Measurements from ENCODE around the gene DAB1.

DAB1 gene

DNA sequence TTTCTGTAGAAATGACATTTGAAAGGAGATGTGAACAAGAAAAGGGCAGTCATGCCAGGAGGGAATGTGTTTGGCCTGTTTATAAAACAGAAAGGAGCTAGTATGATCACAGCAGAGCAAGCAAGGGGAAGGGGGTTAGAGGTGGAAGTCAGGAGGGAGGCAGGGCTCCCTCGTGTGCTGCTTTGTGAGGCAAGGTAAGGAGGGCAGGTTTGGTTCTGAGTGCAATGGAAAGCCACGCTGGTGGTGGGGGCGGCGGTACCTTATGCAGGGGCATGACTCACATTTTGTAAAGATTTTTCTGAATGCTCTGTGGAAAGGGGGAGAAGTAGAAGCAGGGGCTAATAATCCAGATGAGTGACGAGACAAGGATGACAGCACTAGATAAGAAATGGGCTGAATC lies 260.5 kb downstream of the DAB1 start:
- DNase-seq (ENCODE audit: low spot score): no peak

GRCh38 chr1:57162607-57163261 lies 261.1 kb downstream of the DAB1 start:
- DNase-seq (ENCODE audit: low spot score): no peak

DNA sequence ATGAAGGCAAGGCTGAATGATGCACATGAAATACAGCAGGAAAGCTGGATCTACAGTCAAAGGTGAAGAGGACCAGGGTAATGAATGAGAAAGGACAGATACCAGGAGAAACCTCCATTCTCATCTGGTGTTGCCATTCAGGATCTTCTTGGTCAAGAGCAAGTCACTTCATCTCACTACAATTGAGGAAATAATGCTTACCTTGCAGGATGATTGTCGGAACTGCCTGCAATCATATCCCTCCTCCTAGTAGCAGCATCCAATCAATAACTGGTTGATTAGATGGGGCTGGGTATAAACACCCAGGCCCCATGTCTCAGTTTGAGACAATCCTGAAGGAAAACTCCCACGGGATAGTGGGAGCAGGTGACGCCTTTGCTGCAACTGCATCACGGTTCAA lies 263.3 kb downstream of the DAB1 start:
- DNase-seq (ENCODE audit: low spot score): no peak

GRCh38 chr1:57158604-57158998 lies 265.3 kb downstream of the DAB1 start:
- DNase-seq (ENCODE audit: low spot score): no peak

GRCh38 chr1:57157818-57158603 lies 265.8 kb downstream of the DAB1 start:
- DNase-seq (ENCODE audit: low spot score): no peak

GRCh38 chr1:57156907-57157306 lies 267.0 kb downstream of the DAB1 start:
- no peak for DNase-seq (ENCODE audit: low spot score)

DNA sequence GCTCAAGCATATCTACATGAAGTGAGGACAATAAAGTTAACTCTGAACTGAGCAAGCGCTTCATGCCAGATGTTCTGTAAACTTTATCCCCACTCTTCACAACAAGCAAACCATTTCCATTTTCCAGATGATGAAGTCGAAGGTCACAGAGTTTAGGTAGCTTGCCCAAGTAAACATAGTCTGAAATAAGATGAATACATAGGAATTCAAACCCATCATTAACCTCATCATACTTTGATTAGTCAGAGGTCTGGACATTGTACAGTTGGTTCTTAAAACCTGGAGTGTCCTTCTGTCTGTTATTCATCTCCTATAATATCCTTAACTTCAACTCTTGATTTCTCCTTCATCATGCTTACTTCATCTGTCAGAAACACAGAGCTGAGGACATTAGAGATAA lies 277.8 kb downstream of the DAB1 start:
- no peak for DNase-seq (ENCODE audit: low spot score)

DNA sequence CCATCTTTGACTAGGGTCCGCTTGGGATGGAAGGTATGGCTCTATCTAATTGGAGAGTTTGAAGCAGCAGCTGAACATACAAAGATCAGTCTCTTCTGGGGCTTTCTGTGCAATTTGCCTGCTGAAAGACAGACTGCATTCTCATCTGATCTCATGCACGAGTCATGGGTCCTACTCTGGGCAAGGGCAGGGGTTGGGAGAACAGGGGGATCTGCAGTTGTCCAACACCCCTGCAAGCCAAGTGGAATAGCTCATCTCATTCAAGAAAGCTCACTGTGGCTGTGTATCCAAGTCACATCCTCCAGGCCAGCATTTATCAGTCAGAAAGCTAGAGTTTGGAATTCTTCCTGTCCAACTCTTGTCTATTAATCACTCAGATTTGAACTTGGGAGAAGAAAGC lies 280.9 kb downstream of the DAB1 start:
- DNase-seq (ENCODE audit: low spot score): no peak

GRCh38 chr1:57142169-57142568 lies 281.7 kb downstream of the DAB1 start:
- no peak for DNase-seq (ENCODE audit: low spot score)

DNA sequence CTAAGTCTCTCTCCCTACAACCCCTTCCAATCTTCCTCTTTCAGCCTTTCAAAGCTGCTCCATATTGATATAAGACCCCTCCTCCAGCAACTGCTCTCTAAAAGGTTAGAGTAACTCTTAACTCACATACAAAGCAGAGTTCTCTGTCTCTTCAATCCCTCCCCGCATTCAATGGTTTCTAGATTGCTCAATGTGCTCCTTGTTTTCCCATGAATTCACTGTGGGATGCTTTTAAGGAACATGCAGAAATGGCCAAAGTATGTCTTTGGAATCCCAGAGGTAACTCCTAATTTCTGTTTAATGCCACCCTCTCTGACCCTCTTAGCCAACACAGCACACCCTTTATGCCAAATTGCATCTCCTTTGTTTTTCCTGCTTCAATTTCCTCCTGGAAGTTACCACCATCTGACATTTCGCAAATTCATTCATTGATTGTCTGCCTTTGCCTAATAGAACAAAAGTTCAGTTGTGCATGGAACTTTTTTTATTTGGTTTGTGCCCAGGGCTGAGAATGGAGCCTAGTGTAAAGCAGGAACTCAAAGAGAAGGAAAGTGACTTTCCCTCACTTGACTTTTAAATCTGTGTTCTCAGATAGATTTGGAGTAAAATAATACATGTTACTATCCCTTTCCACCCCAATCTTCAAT lies 285.3 kb downstream of the DAB1 start:
- DNase-seq (ENCODE audit: low spot score): no peak

- no peak for DNase-seq (ENCODE audit: low spot score)
Observed at GRCh38 chr1:57137980-57138379, 285.9 kb downstream of the DAB1 start.

- DNase-seq (ENCODE audit: low spot score): no peak
Observed at GRCh38 chr1:57134803-57135202, 289.1 kb downstream of the DAB1 start.

DNA sequence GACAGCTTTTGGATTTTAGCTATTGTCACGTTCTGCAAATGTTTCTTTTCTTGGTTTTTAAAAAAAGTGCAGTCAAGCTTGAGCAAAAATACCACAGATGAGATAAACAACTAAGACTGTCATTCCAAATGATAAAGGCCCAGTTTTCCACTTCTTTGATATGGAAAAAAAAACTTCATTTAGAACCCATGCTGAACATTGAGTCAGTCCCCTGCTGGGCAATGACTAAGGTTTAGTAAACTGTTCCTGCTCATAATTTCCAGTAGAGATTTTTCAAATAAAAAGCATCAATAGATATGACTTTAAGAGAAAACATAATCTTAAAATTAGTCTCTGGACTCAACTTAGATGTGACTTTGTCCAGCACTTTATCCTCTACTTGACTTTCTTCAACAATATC lies 290.2 kb downstream of the DAB1 start:
- DNase-seq (ENCODE audit: low spot score): no peak

DNA sequence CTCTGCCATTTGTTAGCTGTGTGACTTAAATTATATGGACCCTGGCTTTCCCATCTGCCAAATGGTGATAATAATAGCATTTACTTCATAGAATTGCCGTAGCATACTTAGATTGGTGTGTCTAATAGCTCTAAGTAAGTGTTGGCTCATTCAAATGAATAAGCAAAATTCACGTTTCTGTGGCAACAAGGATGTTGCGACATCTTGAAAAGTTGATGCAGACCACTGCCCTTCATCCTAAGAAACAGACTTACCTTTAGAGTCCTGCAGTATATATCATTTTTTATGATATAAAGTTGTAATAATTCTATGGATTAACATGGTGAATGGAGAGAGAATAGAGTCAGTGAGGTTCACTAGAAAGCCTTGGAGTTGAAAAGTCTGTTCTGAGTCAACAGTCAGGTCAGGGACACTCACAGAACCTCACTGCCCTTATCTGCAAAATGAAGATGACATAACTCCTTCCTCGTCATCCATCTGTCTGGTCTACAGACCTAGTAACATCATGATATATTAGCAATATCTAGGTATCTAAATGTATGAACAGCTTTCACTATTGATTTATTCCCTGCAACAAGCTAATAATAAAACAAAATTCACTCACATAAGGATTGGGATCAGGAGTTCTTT lies 290.8 kb downstream of the DAB1 start:
- DNase-seq (ENCODE audit: low spot score): no peak

DNA sequence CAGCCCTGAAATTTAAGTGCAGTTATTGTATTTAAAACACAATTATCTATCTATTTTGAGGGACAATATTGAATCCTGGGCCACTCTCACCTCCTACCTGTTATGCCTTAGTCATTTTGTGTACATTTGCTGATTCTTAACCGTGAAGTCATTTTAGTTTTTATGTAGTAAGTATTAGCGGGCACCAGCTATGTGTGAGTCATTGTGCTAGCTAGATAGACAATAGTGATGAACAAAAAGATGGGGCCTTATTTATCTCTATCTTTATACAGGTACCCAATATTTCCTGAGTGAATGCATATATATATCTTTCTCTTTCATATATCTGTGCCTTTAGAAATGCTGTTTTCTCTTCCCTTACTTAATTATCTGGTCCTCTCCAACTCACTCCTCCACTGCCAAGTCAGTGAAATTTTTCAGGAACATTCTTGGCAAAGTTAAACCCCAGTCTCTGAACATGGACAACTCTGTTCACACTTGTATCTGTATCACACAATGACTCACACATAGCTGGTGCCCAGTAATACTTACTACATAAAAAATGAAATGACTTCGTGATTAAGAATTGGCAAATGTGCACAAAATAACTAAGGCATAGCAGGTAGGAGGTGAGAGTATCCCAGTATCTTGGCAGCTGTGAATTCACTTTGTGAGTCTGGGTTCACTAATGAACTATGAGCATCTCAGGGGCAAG lies 292.0 kb downstream of the DAB1 start:
- DNase-seq (ENCODE audit: low spot score): no peak

- DNase-seq (ENCODE audit: low spot score): no peak
Observed at GRCh38 chr1:57131257-57131656, 292.6 kb downstream of the DAB1 start.

DNA sequence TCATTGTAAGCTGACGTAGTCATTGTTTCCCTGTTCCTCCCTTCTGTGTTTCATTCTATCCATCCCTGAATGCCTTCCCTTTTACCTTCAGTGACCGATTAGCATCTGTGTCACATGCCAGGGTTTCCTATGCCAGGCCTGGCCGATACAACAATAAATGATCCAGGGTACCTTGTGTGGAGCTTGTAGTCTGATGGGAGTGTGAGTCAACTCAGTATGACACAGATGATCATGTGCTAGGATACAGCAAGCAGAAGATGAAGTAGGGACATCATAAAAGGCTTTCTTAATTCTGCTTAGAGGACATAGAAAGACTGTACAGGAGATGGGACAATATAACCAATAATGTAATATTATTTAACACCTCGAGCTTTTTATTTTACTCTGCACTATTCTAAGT lies 294.0 kb downstream of the DAB1 start:
- no peak for DNase-seq (ENCODE audit: low spot score)

GRCh38 chr1:57127976-57128375 lies 295.9 kb downstream of the DAB1 start:
- DNase-seq (ENCODE audit: low spot score): no peak

DNA sequence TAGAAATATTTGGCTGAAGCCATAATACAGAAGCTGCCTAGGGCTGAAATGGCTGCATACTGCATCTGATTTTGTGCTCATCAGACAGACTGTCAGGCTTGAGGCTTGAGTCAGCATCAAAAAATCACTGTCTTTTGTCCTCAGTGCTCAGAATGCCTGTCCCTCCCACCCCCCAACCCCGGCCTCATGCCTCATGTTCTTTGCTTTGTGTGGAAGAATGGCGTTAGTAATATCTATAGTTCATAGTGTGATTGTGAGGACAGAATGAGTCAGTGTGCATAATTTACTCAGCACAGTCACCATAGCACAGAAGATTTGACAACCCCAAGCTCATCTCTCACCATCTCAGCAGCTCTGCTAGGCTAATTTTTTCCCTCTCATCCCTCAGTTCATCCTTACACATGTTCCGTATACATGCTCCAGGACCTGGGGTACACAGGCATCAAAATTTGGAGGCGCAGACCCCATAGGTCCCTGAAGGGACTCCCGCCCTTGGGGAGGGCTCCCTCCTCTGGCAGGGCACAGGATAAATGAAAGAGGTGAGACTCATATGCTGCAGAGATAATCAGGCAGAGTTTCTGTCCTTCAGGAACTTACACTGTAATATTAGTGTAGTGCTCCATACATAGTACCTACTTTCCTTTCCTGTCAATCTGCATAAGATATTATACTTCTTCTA lies 299.0 kb downstream of the DAB1 start:
- DNase-seq (ENCODE audit: low spot score): no peak

DNA sequence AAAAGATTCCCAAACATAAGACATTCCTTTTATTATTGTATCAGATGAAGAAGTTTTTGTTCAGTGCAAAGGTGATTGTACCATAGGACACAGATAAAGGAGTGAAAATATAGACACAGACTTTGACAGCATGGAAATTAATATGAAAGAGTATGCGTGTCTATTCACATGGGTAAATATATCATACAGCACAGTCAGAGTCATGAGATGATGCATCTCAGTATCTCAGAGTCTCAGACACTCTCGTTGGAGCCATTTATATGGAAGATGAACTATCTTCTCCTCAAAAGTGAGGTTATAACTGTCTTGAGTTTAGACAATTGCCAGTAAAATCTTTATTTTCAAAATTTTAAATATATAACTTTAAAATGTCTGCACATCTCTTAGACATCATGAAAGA lies 299.7 kb downstream of the DAB1 start:
- DNase-seq (ENCODE audit: low spot score): no peak

GRCh38 chr1:57122031-57122430 lies 301.8 kb downstream of the DAB1 start:
- no peak for DNase-seq (ENCODE audit: low spot score)
